ENCODE results near the gene TRIM62.
"Not testable (repeated sequence)": the region's sequence is repeated elsewhere in the genome, so short reads cannot be mapped to it uniquely, and the experiment has no call there.

TRIM62 gene

DNA sequence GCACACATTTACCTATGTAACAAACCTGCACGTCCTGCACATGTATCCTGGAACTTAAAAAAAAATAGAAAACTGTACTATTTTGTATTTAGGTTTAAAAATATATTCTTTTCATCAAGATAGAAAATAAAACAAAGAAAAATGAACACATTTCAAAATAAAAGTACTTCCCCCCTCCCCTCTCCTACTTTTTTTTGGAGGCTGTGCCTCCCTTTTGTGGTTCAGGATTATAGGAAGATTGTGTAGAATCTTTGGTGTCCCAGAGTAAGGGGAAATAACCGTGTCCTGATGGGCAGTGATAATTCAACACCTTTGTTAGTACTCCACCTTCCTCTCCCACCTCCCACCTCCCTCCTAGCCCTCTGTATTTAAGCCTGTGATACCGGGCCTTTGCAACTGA is 40.1 kb downstream of the TRIM62 start:
- Histone ChIP-seq H3K79me1 (ENCODE audit: low read length) (no peaks in the 10 kb centered on the region), H4K8ac (ENCODE audit: low read depth, low read length) (no peak overlapping the region), H3K18ac (ENCODE audit: low read length) (no peak overlapping the region), H2AK5ac (ENCODE audit: low read length) (no peak overlapping the region), H3K4me3 (ENCODE audit: low read length) (no peak overlapping the region), H3K4me2 (ENCODE audit: low read length) (no peak overlapping the region), H2BK5ac (ENCODE audit: low read length) (no peak overlapping the region), H2BK15ac (replicated peaks; ENCODE audit: low read depth) (no peak overlapping the region), H3K4me1 (ENCODE audit: control insufficient read depth, low read depth, low read length) (no peaks in the 10 kb centered on the region), H3K27me3 (ENCODE audit: insufficient read depth, low read length, poor library complexity) (no peaks in the 10 kb centered on the region), H3K27ac (ENCODE audit: low read depth, low read length) (no peak overlapping the region), H2BK120ac (ENCODE audit: low read depth, low read length) (no peak overlapping the region), H3K9ac (ENCODE audit: low read length) (no peak overlapping the region), H4K5ac (ENCODE audit: low read length) (no peak overlapping the region), H3K79me2 (ENCODE audit: control insufficient read depth, insufficient read depth, low read length) (no peaks in the 10 kb centered on the region), H3K4ac (ENCODE audit: low read depth, low read length) (no peak overlapping the region), H3K36me3 (ENCODE audit: control insufficient read depth, insufficient read depth, low read length) (no peaks in the 10 kb centered on the region), H3K56ac (ENCODE audit: low read length) (no peak overlapping the region), H3K23ac (ENCODE audit: low read length) (no peak overlapping the region)
- no CpG with 5 or more reads among the region's 3 CpGs for WGBS (ENCODE audit: extremely low coverage, insufficient coverage, low lambda C conversion rate)
- DNase-seq = no peak

DNA sequence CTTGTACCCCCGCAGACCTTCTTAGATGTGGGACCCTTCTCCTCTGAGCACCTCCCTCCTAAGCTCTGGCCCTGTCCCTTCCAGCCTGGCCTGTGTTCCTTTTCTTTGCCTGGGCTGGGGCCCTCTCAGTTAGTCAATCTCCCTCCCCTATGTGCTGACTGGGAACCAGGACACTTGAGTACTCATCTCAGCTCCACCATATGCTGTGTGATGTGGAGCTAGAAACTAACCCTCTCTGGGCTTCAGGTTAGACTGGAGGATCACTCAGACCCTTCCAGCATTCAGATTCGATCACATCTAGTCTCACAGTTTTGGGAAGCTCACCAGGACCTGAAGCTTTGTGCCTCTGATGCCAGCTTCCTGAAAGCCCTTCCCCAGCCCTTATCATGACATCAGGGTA is 40.6 kb downstream of the TRIM62 start:
- Histone ChIP-seq H3K4me2 (ENCODE audit: low read length) (no peak overlapping the region), H2BK5ac (ENCODE audit: low read length) (no peak overlapping the region), H3K27ac (ENCODE audit: low read depth, low read length) (no peak overlapping the region), H3K4me3 (ENCODE audit: low read length) (no peak overlapping the region), H3K18ac (ENCODE audit: low read length) (no peak overlapping the region), H3K4ac (ENCODE audit: low read depth, low read length) (no peak overlapping the region), H3K4me1 (ENCODE audit: control insufficient read depth, low read depth, low read length) (no peaks in the 10 kb centered on the region), H3K23ac (ENCODE audit: low read length) (peak overlapping the region; percentile 3), H3K79me2 (ENCODE audit: control insufficient read depth, insufficient read depth, low read length) (no peaks in the 10 kb centered on the region), H4K5ac (ENCODE audit: low read length) (no peak overlapping the region), H3K79me1 (ENCODE audit: low read length) (no peaks in the 10 kb centered on the region), H4K8ac (ENCODE audit: low read depth, low read length) (no peak overlapping the region), H3K9ac (ENCODE audit: low read length) (peak overlapping the region; percentile 5), H2BK15ac (replicated peaks; ENCODE audit: low read depth) (no peak overlapping the region), H3K36me3 (ENCODE audit: control insufficient read depth, insufficient read depth, low read length) (no peaks in the 10 kb centered on the region), H3K27me3 (ENCODE audit: insufficient read depth, low read length, poor library complexity) (no peaks in the 10 kb centered on the region), H2AK5ac (ENCODE audit: low read length) (no peak overlapping the region), H2BK120ac (ENCODE audit: low read depth, low read length) (no peak overlapping the region), H3K56ac (ENCODE audit: low read length) (peak overlapping the region; percentile 17)
- WGBS (ENCODE audit: extremely low coverage, insufficient coverage, low lambda C conversion rate) = no CpG with 5 or more reads among the region's 2 CpGs
- DNase-seq = no peak

DNA sequence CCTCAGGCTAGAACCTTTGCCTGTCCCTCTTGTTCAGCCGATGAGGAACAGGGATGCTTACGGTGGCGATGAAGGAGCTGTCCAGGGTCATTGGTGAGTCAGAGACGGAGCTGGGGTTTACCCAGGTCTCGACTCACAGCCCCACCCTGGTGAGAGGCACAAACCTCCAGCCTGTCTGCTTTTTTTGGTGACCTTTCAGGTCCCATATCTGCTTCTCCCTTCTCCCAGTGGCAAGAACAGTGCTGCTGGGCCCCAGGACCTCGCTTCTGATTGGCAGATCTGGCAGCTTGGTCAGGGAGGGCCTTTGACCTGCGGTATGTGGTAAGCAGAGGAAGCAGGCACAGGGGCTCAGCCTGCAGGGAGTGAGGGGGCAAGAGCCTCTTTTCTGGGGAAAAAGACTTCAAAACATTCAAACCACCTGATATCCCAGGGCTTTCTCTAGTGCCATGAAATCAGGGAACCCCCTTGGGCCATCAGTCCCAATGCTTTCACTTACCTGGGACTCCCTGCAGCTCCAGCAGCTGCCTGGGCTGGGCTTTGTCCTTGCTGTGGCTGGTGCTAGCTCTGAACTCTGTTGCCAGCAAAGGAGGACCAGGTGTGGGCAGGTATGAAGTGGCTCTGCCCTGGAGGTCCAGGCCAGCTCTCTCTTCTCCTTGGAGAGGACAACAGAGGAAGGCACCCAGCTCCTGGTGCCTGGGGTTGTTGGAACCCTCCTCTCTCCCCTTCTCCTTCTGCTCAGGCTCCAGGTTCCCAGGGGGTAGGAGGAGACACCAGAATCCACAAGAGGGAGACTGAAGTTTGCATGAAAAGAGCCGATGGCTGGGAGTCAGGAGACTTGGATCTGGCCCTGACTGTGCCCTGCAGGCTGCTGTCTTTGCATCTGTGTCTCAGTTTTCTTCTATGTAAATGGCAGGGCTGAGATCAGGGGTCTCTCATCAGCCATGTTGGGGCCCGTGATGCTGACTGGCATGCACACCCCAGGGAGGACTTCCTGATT is 41.4 kb downstream of the TRIM62 start:
- no CpG with 5 or more reads among the region's 9 CpGs for WGBS (ENCODE audit: extremely low coverage, insufficient coverage, low lambda C conversion rate)
- Histone ChIP-seq H3K4ac (ENCODE audit: low read depth, low read length) (no peak overlapping the region), H2BK15ac (replicated peaks; ENCODE audit: low read depth) (no peak overlapping the region), H3K36me3 (ENCODE audit: control insufficient read depth, insufficient read depth, low read length) (no peaks in the 10 kb centered on the region), H3K4me3 (ENCODE audit: low read length) (no peak overlapping the region), H4K5ac (ENCODE audit: low read length) (no peak overlapping the region), H3K18ac (ENCODE audit: low read length) (no peak overlapping the region), H2BK5ac (ENCODE audit: low read length) (no peak overlapping the region), H3K4me2 (ENCODE audit: low read length) (no peak overlapping the region), H3K9ac (ENCODE audit: low read length) (no peak overlapping the region), H3K4me1 (ENCODE audit: control insufficient read depth, low read depth, low read length) (no peaks in the 10 kb centered on the region), H3K27me3 (ENCODE audit: insufficient read depth, low read length, poor library complexity) (no peaks in the 10 kb centered on the region), H3K23ac (ENCODE audit: low read length) (no peak overlapping the region), H3K79me1 (ENCODE audit: low read length) (no peaks in the 10 kb centered on the region), H4K8ac (ENCODE audit: low read depth, low read length) (no peak overlapping the region), H3K27ac (ENCODE audit: low read depth, low read length) (no peak overlapping the region), H3K56ac (ENCODE audit: low read length) (peak overlapping the region; percentile 17), H3K79me2 (ENCODE audit: control insufficient read depth, insufficient read depth, low read length) (no peaks in the 10 kb centered on the region), H2BK120ac (ENCODE audit: low read depth, low read length) (no peak overlapping the region), H2AK5ac (ENCODE audit: low read length) (no peak overlapping the region)
- DNase-seq = peak; percentile 74

GRCh38 chr1:33137800-33138199 is 44.0 kb downstream of the TRIM62 start:
- H2BK5ac ChIP-seq (ENCODE audit: low read length) = no peak overlapping the region
- peak; percentile 79 for DNase-seq

DNA sequence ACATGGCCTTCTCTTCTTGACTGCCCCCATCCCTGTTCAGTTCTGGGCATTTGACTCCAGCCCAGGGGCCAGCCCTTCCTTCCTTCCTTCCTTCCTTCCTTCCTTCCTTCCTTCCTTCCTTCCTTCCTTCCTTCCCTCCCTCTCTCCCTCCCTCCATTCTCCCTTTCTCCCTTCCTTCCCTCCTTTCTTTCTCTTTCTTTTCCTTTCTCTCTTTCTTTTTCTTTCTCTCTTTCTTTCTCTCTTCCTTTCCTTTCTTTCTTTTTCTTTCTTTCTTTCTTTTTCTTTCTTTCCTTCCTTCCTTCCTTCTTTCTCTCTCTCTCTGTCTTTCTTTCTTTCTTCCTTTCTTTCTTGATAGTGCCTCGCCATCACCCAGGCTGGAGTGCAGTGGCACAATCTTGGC is 45.8 kb downstream of the TRIM62 start:
- H4K8ac ChIP-seq (ENCODE audit: low read depth, low read length); H3K79me1 ChIP-seq (ENCODE audit: low read length); H3K4me3 ChIP-seq (ENCODE audit: low read length): not testable (repeated sequence)

More at GRCh38 chr1:33137800-33138199, 44.0 kb downstream of the TRIM62 start:
- no peaks in the 10 kb centered on the region for H3K79me1 ChIP-seq (ENCODE audit: low read length)
- H2BK15ac ChIP-seq (replicated peaks; ENCODE audit: low read depth) = no peak overlapping the region
- no CpG with 5 or more reads among the region's 8 CpGs for WGBS (ENCODE audit: extremely low coverage, insufficient coverage, low lambda C conversion rate)
- H3K9ac ChIP-seq (ENCODE audit: low read length) = no peak overlapping the region
- no peaks in the 10 kb centered on the region for H3K4me1 ChIP-seq (ENCODE audit: control insufficient read depth, low read depth, low read length)
- no peak overlapping the region for H3K4me3 ChIP-seq (ENCODE audit: low read length)
- no peaks in the 10 kb centered on the region for H3K36me3 ChIP-seq (ENCODE audit: control insufficient read depth, insufficient read depth, low read length)
- H3K4ac ChIP-seq (ENCODE audit: low read depth, low read length) = no peak overlapping the region
- no peak overlapping the region for H2BK120ac ChIP-seq (ENCODE audit: low read depth, low read length)
- H3K27me3 ChIP-seq (ENCODE audit: insufficient read depth, low read length, poor library complexity) = no peaks in the 10 kb centered on the region
- no peaks in the 10 kb centered on the region for H3K79me2 ChIP-seq (ENCODE audit: control insufficient read depth, insufficient read depth, low read length)
- H3K27ac ChIP-seq (ENCODE audit: low read depth, low read length) = no peak overlapping the region
- no peak overlapping the region for H2AK5ac ChIP-seq (ENCODE audit: low read length)
- no peak overlapping the region for H3K18ac ChIP-seq (ENCODE audit: low read length)
- H3K23ac ChIP-seq (ENCODE audit: low read length) = no peak overlapping the region
- no peak overlapping the region for H3K56ac ChIP-seq (ENCODE audit: low read length)
- H4K8ac ChIP-seq (ENCODE audit: low read depth, low read length) = no peak overlapping the region
- H4K5ac ChIP-seq (ENCODE audit: low read length) = no peak overlapping the region
- H3K4me2 ChIP-seq (ENCODE audit: low read length) = no peak overlapping the region

More for the DNA sequence above, 45.8 kb downstream of the TRIM62 start:
- not testable (repeated sequence) for H4K5ac ChIP-seq (ENCODE audit: low read length); H2AK5ac ChIP-seq (ENCODE audit: low read length); H2BK120ac ChIP-seq (ENCODE audit: low read depth, low read length); H3K9ac ChIP-seq (ENCODE audit: low read length); H3K27me3 ChIP-seq (ENCODE audit: insufficient read depth, low read length, poor library complexity); H3K4ac ChIP-seq (ENCODE audit: low read depth, low read length); H3K4me2 ChIP-seq (ENCODE audit: low read length); H2BK15ac ChIP-seq (replicated peaks; ENCODE audit: low read depth); H3K36me3 ChIP-seq (ENCODE audit: control insufficient read depth, insufficient read depth, low read length); DNase-seq; H3K4me1 ChIP-seq (ENCODE audit: control insufficient read depth, low read depth, low read length); H3K56ac ChIP-seq (ENCODE audit: low read length); H3K18ac ChIP-seq (ENCODE audit: low read length); H3K23ac ChIP-seq (ENCODE audit: low read length); H3K79me2 ChIP-seq (ENCODE audit: control insufficient read depth, insufficient read depth, low read length); H2BK5ac ChIP-seq (ENCODE audit: low read length); H3K27ac ChIP-seq (ENCODE audit: low read depth, low read length)
- WGBS (ENCODE audit: extremely low coverage, insufficient coverage, low lambda C conversion rate) = no CpG with 5 or more reads among the region's 1 CpG
